ENCODE results near the gene SHTN1. TPM values are rescaled to one million over a fixed set of nuclear protein-coding genes. Genes with fewer than 3 reads are reported as not detected.

SHTN1 gene
- total and polyA plus RNA-seq, 2 experiments from 2014 or later, result 6.7 to 8.0 TPM

DNA sequence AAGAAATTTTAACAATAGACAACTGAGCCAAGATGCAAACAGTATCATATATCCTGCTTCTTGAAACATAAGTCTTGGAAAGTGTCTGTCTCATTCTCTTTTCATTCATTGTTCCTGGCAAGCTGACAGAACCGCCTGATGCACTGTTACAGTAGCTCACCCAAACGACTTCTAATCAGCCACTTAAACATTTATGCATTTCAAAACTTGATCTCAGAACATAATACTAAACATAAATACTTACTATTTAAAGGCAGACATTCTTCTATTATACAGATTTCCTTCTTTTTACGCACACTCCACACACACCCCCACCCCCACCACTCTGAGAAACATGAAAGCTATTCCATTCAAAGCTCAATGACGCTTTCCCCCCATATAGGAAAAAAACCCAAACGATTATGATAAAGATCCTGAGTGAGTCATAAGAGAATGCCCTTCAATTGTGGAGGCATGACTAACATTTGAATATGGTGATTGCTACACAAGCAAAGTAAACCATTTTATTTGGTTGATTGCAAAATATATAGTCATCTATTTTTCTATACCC is 30.5 kb downstream of the SHTN1 start (continued):
- TF ChIP-seq, protein P1, sequence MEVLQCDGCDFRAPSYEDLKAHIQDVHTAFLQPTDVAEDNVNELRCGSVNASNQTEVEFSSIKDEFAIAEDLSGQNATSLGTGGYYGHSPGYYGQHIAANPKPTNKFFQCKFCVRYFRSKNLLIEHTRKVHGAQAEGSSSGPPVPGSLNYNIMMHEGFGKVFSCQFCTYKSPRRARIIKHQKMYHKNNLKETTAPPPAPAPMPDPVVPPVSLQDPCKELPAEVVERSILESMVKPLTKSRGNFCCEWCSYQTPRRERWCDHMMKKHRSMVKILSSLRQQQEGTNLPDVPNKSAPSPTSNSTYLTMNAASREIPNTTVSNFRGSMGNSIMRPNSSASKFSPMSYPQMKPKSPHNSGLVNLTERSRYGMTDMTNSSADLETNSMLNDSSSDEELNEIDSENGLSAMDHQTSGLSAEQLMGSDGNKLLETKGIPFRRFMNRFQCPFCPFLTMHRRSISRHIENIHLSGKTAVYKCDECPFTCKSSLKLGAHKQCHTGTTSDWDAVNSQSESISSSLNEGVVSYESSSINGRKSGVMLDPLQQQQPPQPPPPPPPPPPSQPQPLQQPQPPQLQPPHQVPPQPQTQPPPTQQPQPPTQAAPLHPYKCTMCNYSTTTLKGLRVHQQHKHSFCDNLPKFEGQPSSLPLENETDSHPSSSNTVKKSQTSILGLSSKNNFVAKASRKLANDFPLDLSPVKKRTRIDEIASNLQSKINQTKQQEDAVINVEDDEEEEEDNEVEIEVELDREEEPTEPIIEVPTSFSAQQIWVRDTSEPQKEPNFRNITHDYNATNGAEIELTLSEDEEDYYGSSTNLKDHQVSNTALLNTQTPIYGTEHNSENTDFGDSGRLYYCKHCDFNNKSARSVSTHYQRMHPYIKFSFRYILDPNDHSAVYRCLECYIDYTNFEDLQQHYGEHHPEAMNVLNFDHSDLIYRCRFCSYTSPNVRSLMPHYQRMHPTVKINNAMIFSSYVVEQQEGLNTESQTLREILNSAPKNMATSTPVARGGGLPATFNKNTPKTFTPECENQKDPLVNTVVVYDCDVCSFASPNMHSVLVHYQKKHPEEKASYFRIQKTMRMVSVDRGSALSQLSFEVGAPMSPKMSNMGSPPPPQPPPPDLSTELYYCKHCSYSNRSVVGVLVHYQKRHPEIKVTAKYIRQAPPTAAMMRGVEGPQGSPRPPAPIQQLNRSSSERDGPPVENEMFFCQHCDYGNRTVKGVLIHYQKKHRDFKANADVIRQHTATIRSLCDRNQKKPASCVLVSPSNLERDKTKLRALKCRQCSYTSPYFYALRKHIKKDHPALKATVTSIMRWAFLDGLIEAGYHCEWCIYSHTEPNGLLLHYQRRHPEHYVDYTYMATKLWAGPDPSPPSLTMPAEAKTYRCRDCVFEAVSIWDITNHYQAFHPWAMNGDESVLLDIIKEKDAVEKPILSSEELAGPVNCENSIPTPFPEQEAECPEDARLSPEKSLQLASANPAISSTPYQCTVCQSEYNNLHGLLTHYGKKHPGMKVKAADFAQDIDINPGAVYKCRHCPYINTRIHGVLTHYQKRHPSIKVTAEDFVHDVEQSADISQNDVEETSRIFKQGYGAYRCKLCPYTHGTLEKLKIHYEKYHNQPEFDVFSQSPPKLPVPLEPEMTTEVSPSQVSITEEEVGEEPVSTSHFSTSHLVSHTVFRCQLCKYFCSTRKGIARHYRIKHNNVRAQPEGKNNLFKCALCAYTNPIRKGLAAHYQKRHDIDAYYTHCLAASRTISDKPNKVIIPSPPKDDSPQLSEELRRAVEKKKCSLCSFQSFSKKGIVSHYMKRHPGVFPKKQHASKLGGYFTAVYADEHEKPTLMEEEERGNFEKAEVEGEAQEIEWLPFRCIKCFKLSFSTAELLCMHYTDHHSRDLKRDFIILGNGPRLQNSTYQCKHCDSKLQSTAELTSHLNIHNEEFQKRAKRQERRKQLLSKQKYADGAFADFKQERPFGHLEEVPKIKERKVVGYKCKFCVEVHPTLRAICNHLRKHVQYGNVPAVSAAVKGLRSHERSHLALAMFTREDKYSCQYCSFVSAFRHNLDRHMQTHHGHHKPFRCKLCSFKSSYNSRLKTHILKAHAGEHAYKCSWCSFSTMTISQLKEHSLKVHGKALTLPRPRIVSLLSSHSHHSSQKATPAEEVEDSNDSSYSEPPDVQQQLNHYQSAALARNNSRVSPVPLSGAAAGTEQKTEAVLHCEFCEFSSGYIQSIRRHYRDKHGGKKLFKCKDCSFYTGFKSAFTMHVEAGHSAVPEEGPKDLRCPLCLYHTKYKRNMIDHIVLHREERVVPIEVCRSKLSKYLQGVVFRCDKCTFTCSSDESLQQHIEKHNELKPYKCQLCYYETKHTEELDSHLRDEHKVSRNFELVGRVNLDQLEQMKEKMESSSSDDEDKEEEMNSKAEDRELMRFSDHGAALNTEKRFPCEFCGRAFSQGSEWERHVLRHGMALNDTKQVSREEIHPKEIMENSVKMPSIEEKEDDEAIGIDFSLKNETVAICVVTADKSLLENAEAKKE (CRISPR knock-in tag; IDR thresholded peaks at IDR 0.05), result no peak
- TF ChIP-seq, protein P2, sequence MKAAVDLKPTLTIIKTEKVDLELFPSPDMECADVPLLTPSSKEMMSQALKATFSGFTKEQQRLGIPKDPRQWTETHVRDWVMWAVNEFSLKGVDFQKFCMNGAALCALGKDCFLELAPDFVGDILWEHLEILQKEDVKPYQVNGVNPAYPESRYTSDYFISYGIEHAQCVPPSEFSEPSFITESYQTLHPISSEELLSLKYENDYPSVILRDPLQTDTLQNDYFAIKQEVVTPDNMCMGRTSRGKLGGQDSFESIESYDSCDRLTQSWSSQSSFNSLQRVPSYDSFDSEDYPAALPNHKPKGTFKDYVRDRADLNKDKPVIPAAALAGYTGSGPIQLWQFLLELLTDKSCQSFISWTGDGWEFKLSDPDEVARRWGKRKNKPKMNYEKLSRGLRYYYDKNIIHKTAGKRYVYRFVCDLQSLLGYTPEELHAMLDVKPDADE (IDR thresholded peaks at IDR 0.05), result no peak
- TF ChIP-seq EZH2 (IDR thresholded peaks at IDR 0.05; ENCODE audit: low read depth, unreplicated experiment) (no peak), ZNF331 (CRISPR knock-in tag; IDR thresholded peaks at IDR 0.05; ENCODE audit: low read depth) (no peak), POLR2AphosphoS5 (IDR thresholded peaks at IDR 0.05; ENCODE audit: low read depth) (no peak)

- Mint-ChIP-seq H3K4me3 (no peak overlapping the region), H3K4me1 (peaks cover 16% of the 10 kb centered on the region), H3K36me3 (ENCODE audit: low read depth) (no peaks in the 10 kb centered on the region; the same call in 2 of the 3 replicates), H3K9me3 (no peaks in the 10 kb centered on the region), H3K27me3 (ENCODE audit: insufficient read depth, low read depth, poor library complexity) (peaks cover 2% of the 10 kb centered on the region), H3K27ac (peak overlapping the region; percentile 16; the same call in 1 of the 2 replicates)
- Histone ChIP-seq H3K36me3 (ENCODE audit: insufficient read depth) (no peaks in the 10 kb centered on the region), H3K27me3 (ENCODE audit: insufficient read depth) (no peaks in the 10 kb centered on the region), H3K79me2 (replicated peaks; ENCODE audit: insufficient read depth) (no peaks in the 10 kb centered on the region), H3K9me2 (ENCODE audit: insufficient read depth) (no peaks in the 10 kb centered on the region), H3K27ac (ENCODE audit: low read depth) (no peak overlapping the region), H3K4me2 (no peak overlapping the region), H3K4me3 (no peak overlapping the region), H3K4me1 (ENCODE audit: insufficient read depth) (peaks cover 15% of the 10 kb centered on the region), H3F3A (replicated peaks; ENCODE audit: low read depth) (no peaks in the 10 kb centered on the region), H2AFZ (no peak overlapping the region), H4K20me1 (replicated peaks; ENCODE audit: insufficient read depth) (no peaks in the 10 kb centered on the region)
- ATAC-seq (no peak), DNase-seq (ENCODE audit: low spot score) (peak; percentile 47)
- no peak for TF ChIP-seq EZH2 (IDR thresholded peaks at IDR 0.05; ENCODE audit: low read depth, unreplicated experiment)
- no peak for TF ChIP-seq ZNF114 (CRISPR knock-in tag; IDR thresholded peaks at IDR 0.05)
- TF ChIP-seq, protein P3, sequence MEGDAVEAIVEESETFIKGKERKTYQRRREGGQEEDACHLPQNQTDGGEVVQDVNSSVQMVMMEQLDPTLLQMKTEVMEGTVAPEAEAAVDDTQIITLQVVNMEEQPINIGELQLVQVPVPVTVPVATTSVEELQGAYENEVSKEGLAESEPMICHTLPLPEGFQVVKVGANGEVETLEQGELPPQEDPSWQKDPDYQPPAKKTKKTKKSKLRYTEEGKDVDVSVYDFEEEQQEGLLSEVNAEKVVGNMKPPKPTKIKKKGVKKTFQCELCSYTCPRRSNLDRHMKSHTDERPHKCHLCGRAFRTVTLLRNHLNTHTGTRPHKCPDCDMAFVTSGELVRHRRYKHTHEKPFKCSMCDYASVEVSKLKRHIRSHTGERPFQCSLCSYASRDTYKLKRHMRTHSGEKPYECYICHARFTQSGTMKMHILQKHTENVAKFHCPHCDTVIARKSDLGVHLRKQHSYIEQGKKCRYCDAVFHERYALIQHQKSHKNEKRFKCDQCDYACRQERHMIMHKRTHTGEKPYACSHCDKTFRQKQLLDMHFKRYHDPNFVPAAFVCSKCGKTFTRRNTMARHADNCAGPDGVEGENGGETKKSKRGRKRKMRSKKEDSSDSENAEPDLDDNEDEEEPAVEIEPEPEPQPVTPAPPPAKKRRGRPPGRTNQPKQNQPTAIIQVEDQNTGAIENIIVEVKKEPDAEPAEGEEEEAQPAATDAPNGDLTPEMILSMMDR (conservative IDR thresholded peaks at IDR 0.05; ENCODE audit: low read depth in 2 of 2), result no peak
- TF ChIP-seq JUNB (IDR thresholded peaks at IDR 0.05; ENCODE audit: unreplicated experiment), result no peak
- TF ChIP-seq STAT1 (IDR thresholded peaks at IDR 0.05; ENCODE audit: unreplicated experiment), result no peak
- no peak for TF ChIP-seq POLR2AphosphoS5 (IDR thresholded peaks at IDR 0.05; ENCODE audit: low read depth)
- no peak for TF ChIP-seq NANOG (IDR thresholded peaks at IDR 0.05; ENCODE audit: borderline replicate concordance)
- TF ChIP-seq, protein P2 (IDR thresholded peaks at IDR 0.05), result no peak
Measured at GRCh38 chr10:116973946-116974455, 31.0 kb downstream of the SHTN1 start.
